Activated CD8-positive, alpha-beta memory T cell treated with anti-CD3 and anti-CD28 coated beads for 4 hours (primary cell): ENCODE measurements around the gene SYT8.

ENCODE experiments used
- DNase-seq, 2 donors: peaks; one replicate each; pipeline ENCODE4 v3.0.0-alpha.2; 2020; ENCODE audit warnings: low read depth in 2 of 2

Gene SYT8

DNA sequence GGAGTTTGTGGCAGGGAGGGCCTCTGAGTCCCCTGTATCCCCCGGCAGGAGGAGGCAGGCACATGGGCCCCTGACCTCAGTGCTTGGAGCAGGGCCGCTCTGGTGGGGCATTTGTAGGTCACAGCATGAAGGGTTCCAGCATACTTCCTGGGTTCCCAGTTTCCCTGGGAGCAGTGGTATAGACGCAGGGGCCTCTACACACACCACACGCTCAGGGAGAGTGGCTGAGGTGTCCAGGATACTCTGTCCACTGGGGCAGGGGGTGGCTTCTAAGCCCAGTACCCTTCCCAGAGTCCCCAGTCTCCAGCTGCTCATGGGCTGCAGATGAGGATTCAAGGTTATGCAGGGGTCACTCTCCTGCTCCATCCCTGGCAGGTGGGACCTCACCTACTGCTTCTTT, 24.2 kb downstream of the SYT8 start:
- no peak for DNase-seq

DNA sequence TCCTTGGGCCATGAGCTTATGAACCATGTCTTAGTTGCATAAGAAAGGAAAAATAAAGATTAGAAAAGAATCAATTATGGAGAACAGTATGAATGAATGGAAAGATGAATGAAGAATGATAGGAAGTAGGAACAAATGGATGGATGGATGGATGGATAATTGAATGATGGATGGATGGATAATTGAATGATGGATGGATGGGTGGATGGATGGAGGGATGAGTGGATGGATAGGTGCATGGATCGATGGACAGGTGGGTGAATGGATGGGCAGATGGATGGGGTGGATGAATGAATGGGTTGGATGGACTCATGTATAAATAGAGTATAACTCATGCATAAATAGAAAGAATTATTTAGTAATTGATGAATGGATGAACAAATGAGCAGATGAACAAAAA, 25.3 kb downstream of the SYT8 start:
- no peak for DNase-seq

DNA sequence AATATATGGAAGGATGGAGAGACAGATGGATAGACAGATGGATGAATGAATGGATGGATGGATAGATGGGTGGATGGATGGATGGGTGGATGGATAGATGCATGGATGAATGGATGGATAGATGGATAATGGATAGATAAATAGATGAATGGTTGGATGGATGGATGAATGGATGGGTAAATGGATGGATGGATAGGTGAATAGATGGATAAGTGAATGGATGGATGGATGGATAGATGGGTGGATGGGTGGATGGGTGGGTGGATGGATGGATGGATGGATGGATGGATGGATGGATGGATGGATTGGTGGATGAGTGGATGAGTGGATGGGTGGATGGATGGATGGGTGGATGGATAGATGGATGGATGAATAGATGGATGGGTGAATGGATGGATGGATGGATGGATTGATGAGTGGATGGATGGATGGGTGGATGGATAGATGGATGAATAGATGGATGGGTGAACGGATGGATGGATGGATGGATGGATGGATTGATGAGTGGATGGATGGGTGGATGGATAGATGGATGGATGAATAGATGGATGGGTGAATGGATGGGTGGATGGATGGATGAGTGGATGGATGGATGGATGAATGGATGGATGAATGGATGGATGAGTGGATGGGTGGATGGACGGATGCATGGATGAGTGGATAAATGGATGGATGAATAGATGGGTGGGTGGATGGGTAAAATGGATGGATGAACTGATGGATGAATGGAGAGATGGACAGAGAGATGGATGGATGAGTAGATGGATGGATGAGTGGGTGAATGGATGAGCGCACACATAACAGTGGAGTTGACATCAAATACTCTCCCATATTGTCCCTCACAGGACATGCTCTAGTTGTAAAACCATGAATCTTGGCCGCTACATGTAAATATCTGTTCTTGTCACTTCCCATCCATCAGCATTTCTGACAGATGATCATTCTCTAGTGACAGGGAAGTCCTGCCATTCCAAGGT, 26.9 kb downstream of the SYT8 start:
- no peak for DNase-seq

DNA sequence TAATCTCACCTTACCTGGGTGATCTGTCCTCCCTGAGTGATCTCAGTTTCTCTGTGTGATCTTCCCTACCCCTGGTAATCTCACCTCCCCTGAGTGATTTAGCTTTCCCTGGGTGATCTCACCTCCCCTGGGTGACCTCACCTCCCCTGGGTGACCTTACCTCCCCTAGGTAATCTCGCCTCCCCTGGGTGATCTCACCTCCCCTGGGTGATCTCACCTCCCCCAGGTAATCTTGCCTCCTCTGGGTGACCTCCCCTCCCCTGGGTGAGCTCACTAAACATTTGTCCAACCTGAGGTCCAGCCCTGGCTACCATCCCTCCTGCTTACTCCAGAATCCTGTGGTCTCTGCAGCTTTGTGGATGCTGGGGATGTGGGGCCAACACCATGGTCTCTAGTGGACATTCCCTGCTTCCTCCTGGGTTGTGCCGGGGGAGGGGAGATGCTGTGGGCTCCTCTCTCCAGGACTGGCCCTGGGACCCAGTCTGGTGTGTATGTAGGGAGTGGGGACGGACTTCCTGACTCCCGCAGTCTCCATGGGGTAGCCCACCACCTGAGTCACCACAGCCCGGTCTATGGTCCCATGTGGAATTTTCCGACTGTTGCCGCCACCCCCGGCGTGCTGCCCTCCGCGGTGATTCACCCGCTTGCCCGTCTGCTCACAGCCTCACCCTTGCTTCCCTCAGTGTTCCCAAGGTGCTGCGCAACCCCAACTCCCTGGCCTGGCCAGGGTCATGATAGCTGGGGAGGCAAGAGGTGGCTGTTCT, 28.0 kb downstream of the SYT8 start:
- DNase-seq = no peak

DNA sequence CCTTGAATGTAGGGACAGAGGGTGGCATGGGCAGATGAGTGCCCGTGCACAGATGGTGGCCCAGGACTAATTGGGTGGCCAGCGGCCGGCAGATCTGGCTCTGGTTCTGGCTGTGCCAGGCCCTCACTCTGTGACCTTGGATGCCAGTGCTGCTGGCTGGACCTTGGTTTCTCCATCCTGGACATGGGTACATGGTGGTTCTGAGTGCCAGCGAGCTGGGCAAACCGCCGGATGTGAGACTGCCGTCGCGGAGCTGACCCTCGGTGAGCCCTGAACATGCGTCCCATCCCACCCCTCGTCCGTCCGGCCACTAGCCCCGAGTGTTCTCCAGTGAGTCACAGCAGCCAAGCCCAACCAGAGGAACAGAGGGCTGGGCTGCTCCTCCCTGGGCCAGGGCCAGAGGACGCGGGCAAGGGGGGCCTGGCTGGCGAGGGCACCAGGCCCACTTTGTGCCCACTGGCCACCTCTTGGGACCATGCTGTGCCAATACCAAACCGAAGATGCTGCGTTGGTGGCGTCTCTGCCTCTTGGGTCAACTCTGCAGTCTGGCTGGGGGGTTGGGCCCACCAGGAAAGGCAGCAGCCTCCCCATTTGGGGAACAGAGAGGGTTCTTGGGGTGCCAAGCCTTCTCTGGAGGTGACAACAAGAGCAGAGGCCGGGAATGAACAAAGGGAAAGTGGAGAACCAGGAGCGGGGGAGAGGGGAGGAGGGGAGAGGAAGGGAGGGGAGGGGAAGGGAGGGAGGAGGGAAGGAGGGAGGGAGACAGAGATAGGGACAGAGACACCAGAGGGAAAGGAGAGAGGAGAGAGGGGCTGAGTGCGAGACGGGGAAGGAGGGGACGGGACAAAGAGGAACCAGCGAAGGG, 28.8 kb downstream of the SYT8 start:
- no peak for DNase-seq

DNA sequence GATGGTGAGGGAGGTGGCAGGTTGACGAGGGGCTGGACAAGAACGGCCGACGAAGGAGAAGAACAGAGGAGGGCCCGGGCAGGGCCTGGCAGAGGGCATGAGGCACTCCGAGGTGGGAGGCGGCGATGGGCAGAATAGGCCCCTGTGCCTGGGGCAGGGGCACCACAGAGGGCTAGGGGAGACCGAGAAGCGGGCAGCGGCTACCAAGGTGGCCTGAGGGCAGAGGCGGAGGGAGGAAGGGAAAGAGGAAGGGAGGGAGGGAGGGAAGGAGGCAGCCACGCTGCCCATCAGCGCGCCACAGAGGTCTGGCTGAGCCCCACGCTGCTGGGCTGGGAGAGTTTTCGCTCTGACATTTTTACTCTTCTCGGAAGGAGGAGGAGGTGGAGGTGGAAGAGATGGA, 29.4 kb downstream of the SYT8 start:
- DNase-seq = no peak

DNA sequence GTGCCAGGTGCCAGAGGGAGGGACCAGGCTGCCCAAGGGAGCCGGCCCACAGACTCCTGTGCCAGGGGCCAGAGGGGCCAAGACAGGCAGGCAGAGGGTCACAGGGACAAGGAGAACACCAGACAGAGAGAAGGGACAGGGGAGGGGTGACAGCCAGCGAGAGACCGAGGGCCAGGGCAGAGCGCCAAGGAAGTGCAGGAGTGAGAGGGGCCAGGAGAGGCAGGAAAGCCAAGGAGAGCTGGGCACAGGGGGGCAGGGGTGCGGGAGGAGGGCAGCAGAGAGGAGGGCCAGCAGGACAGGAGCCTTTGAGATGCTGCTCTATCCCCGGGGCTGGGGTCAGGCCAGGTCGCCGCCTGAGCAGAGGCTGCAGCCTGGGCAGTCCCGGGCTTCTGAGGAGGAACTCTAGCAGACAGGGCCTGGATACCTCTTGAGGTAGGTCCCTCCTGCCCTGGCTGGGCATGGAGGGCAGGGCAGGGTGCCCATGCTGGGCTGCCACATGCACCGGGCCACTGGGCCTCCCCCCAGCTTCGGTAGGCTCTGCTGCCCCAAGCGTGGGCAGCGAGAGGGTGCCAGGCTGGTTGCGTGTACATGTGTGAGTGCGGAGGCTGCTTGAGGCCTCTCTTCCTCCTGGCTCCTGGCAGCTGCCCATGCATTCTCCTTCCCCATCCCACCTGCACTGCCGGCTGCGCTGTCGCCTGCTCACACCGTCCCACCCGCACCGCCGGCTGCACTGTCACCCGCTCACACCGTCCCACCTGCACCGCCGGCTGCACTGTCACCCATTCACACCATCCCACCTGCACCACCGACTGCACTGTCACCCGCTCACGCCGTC, 30.3 kb downstream of the SYT8 start:
- DNase-seq = no peak

DNA sequence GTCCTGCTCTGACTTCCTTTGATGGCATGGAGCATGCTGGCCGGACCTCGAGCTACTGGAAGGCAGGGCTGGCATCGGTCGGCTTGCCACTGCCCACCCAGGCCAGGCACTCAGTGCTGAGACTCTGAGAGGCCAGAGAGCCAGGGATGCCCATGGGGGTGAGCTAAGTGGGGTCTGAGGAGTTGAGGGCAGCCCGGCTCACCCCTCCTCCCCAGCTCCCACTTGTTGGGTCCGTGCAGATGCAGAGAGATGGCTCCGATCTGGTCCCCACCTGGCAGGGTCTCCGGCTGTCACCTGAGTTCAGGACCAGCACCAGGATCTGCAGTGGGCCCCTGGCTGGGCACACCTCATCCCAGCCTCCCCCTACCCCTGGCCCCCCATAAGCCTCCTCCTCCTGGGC, 31.4 kb downstream of the SYT8 start:
- DNase-seq = no peak

DNA sequence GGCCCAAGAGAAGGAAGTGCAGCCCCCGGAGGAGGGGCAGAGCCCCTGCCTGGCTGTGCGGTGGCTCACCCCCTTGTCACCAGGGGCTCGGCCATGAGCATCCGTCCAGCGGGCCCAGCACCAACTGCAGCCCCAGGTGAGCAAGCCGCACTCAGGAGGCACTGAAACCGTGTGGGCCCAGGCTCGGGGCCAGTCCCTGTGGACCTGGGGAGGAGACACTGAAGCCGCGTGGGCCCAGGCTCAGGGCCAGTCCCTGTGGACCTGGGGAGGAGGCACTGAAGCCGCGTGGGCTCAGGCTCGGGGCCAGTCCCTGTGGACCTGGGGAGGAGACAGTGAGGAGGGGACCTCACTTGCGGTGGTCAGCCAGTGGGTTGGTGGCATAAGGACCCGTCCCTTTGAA, 32.0 kb downstream of the SYT8 start:
- DNase-seq = no peak

DNA sequence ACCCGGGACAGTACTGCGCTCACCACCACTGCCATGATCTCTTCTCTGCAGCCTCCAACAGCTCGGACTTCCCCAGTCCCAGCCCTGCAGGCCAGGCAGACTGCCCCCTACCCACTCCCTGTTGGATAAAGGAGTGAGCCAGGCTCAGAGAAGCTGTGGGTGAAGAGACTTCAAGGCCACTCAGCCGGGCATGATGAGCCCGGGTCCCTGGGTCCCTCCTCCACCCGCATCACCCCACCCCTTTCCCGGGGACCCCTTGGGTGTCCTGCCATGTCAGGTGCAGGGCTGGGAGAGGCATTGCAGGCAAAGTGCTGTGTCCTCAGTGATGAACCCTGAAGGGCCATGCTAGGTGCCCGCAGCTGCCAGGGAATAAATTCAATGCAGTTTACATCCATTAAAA, 32.6 kb downstream of the SYT8 start:
- no peak for DNase-seq

DNA sequence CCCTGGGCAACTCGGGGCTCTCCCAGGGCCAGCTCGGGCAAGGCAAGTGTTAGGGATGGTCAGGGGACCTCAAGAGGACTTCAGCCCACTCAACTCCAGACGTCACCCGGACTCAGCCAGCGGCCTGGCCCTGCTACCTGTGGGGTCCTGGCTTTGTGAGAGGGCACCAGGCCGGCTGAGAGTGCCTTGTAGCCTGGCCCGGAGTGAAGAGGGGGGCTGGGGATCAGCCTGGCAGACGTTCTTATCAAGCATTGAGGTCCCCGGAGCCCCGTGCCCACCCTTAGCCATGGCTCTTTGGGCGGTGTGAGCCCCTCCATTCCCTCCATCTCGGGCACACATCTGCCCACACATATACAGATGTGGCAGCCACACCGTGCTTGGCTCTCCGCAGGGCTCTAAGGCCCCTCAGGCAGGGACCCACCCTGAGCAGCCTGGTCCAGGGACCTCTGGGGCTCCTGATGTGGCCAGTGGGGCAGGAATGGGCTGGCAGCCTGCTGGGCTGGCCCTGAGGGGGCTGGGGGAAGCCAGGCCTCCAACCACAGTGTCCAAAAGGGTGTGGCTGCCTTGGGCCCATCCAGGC, 33.4 kb downstream of the SYT8 start:
- DNase-seq = no peak

DNA sequence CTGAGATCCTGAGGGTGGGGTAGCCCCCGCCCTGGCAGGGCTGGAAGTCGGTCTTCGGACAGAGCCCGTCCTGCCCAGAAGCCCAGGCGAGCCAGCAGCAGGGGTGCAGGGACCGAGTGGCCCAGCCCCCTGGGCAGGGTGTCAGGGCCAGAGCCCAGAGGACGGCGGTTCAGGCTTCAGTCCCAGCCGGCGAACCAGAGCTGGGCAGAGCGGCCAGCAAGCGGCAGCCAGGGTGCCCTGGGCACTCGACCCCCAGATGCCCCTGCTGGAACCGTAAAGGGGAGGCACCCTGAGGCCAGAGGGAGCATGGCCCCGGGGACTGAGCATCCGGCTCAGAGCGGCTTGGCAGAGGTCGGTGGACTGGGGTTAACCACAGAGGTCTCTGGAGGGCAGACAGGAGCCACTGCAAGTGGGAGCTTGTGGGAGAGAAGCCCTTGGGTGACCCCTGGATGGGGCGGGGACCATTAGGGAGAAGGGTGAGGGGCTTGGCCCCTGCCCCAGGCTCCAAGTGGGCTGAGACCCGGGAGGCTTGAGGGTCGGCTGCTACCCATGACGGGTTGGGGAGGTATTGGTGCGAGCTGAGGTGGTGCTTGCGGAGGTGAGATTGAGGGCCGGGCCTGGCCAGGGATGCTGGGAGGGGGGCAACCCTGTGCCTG, 34.0 kb downstream of the SYT8 start:
- no peak for DNase-seq

DNA sequence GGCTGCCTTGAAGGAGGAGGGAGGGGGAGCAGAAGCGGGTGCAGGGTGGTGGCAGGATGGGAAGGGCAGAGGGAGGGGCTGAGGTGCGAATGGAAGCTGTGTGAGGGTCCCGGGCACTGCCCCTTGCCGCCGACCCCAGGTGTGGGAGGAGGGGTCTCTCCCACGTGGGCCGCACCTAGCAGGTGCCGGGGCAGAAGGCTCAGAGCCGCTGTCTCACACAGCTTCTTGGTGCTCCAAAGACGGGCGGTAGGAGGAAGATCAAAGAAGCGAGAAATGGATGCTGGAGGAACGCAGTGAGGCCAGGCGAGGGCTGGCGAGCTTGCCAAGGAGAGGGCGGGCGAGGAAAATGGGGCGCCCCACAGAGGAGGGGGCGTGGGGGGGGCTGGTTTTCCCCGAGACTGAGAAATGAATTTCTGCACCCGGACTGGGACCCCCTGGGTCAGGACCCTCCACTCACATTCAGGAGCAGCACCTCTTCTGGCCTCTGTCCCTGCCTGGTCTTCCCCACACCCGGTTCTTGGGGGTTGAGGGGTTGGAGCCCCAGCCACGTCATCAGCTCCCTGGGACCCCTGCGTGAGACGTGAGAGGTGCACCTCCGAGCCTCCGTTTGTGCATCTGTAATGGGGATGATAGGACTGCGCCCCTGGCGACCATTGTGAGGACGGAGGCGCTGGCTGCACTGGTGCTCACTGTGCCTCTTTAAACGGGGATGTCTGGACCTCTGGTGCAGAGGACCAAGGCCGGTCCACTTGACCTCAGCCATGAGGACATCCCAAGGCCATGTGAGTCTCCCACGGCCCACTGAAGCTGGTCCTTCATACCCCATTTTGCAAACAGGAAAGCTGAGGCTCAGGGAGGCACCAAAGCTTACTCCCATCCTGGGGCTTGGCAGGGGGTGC, 34.9 kb downstream of the SYT8 start:
- DNase-seq = no peak

DNA sequence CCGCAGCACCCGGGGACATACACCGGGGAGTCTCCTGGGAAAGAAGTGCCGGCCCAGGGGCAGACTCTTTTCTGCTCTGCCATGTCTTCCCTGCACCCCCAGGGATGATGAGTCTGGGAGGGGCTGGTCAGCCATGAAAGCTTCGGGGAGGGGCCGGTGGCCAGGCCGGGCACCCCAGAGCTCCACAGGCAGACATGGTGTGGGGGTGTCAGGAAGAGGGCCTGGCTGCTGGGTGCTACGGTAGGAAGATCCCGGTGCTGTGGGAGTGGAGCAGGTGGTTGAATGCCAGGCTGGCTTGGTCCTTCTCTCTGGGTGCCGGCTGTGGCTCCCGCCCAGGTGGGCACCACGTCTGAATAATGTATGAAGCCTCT, 35.5 kb downstream of the SYT8 start:
- DNase-seq = no peak

DNA sequence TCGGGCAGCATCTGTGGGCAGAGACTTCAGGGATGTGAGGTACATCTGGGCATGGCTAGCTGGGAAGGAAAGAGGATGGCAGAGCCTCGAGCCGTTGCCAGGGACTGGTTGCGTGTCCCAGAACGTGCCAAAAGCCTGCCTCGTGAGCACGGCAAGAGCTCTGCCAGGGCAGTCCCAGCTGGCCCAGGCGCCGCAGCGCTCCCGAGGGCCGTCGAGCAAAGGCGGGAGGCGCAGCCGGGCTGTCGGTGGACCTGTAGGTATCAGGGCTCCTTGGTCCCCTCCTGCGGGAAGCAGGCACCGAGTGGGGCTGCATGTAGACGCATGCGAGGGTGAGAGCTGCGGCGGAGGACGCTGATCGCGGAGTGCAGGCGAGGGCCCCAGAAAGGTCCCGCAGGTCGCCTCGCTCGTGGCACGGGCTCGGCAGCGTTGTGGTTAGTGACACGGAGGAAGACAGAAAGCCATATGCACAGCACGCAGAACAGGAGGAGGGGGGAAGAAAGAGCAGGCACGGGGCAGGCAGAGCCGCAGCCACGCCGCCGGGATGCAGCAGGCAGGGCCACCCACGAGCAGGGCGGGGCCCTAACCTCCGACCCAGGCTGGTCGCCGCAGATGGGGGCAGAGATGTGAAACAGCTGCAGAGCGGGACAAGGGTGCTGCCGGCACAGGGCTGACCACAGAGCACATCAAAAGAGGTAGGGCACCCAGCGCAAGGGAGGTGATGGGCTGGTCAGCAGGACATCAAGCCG, 36.1 kb downstream of the SYT8 start:
- DNase-seq = no peak

DNA sequence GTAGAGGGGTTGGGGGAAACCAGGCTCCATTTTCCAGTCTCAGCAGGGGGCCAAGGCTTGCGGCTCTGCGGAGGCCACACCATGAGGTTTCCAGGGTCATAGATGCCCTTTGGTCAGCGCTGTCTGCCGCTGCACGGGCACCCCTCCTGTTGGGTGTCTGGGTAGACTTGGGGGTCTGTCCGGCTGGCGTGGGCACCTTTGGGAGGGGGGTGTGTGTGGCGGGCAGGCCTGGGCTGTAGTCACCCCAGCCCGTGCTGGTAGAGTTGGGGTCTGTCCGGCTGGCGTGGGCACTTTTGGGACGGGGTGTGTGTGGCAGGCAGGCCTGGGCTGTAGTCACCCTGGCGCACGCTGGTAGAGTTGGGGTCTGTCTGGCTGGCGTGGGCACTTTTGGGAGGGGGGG, 36.7 kb downstream of the SYT8 start:
- DNase-seq = no peak

DNA sequence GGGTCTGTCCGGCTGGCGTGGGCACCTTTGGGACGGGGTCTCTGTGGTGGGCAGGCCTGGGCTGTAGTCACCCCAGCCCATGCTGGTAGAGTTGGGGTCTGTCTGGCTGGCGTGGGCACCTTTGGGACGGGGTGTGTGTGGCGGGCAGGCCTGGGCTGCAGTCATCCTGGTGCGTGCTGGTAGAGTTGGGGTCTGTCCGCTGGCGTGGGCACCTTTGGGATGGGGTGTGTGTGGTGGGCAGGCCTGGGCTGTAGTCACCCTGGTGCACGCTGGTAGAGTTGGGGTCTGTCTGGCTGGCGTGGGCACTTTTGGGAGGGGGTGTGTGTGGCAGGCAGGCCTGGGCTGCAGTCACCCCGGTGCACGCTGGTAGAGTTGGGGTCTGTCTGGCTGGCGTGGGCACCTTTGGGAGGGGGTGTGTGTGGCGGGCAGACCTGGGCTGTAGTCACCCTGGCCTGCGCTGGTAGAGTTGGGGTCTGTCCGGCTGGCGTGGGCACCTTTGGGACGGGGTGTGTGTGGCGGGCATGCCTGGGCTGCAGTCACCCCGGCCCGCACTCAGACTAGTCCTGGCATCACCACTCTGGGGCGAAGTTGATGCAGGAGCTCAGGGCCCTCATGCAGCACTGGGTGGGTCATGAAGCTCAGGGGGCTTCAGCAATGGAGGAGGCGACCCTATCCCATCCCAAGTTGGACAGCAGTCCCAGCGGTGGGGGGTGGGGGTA, 37.6 kb downstream of the SYT8 start:
- DNase-seq = no peak
